Cerebellar cortex (tissue), 1 donor: ENCODE results near the gene POSTN.
A peak's percentile ranks its signal among the peaks of the same experiment; 100 is the strongest.
"Not testable (repeated sequence)": the region's sequence is repeated elsewhere in the genome, so short reads cannot be mapped to it uniquely, and the experiment has no call there.

Source experiments
- DNase-seq: peaks from one replicate; pipeline ENCODE4 v3.0.0-alpha.2; 2015; ENCODE audit warnings: low spot score

POSTN gene

GRCh38 chr13:37595162-37595561, 3.4 kb downstream of the POSTN start:
- no peak for DNase-seq

GRCh38 chr13:37594550-37594949, 4.0 kb downstream of the POSTN start:
- DNase-seq, result no peak

- not testable (repeated sequence) for DNase-seq
These were observed 9.2 kb downstream of the POSTN start for GRCh38 chr13:37589381-37589780.

GRCh38 chr13:37587236-37587635, 11.3 kb downstream of the POSTN start:
- peak; percentile 7 for DNase-seq

- DNase-seq, result no peak
These were observed 12.4 kb downstream of the POSTN start for GRCh38 chr13:37586164-37586563.

GRCh38 chr13:37585541-37585940, 13.0 kb downstream of the POSTN start:
- DNase-seq, result no peak

GRCh38 chr13:37576601-37577000, 22.0 kb downstream of the POSTN start:
- DNase-seq, result no peak

GRCh38 chr13:37565425-37565824, 33.1 kb downstream of the POSTN start:
- no peak for DNase-seq

- DNase-seq, result no peak
These were observed 37.5 kb downstream of the POSTN start for GRCh38 chr13:37561031-37561430.

- DNase-seq, result no peak
These were observed 38.0 kb downstream of the POSTN start for GRCh38 chr13:37560526-37560925.

GRCh38 chr13:37558766-37559165, 39.8 kb downstream of the POSTN start:
- DNase-seq, result not testable (repeated sequence)

- no peak for DNase-seq
These were observed 52.5 kb downstream of the POSTN start for GRCh38 chr13:37546087-37546486.

GRCh38 chr13:37544995-37545394, 53.6 kb downstream of the POSTN start:
- DNase-seq, result no peak

GRCh38 chr13:37539976-37540605, 58.5 kb downstream of the POSTN start:
- no peak for DNase-seq

- no peak for DNase-seq
These were observed 59.4 kb downstream of the POSTN start for GRCh38 chr13:37539170-37539569.

GRCh38 chr13:37535501-37535900, 63.1 kb downstream of the POSTN start:
- DNase-seq, result no peak

GRCh38 chr13:37534676-37535075, 63.9 kb downstream of the POSTN start:
- no peak for DNase-seq

GRCh38 chr13:37534181-37534580, 64.4 kb downstream of the POSTN start:
- DNase-seq, result no peak

- DNase-seq, result no peak
These were observed 67.5 kb downstream of the POSTN start for GRCh38 chr13:37531049-37531448.

GRCh38 chr13:37529751-37530385, 68.7 kb downstream of the POSTN start:
- DNase-seq, result no peak

- DNase-seq, result no peak
These were observed 71.7 kb downstream of the POSTN start for GRCh38 chr13:37526710-37527473.

GRCh38 chr13:37515226-37515625, 83.3 kb downstream of the POSTN start:
- no peak for DNase-seq
